GM10248 (cell line): ENCODE data around the gene DAAM1.

Source experiments
- CTCF ChIA-PET: fragments of 300-600 bp; sonication (Branson Sonifier 250); formaldehyde crosslinking; extraction: SDS; loops from one replicate; lab custom pipeline; 2021; ENCODE audit warnings: antibody characterized with exemption; lab: Yijun Ruan, JAX
- POLR2A ChIA-PET: fragments of 350-650 bp; sonication (Branson Sonifier 250); formaldehyde crosslinking; extraction: SDS; loops from one replicate; lab custom pipeline; 2020; ENCODE audit warnings: antibody characterized with exemption; lab: Yijun Ruan, JAX
- DNase-seq: peaks from one replicate; pipeline ENCODE4 v3.0.0; 2012; ENCODE audit errors: extremely low spot score
- CTCF ChIP-seq: IDR thresholded peaks from 2 replicates; pipeline ENCODE4 v1.5.1; 2012; ENCODE audit warnings: mild to moderate bottlenecking, low read depth; ENCODE audit errors: extremely low read depth, missing control alignments, control extremely low read depth

The DAAM1 gene

GRCh38 chr14:59332727-59333126 is 144.3 kb downstream of the DAAM1 start:
- no peak for TF ChIP-seq CTCF
- DNase-seq, result no peak
- POLR2A ChIA-PET, result no interaction called here
- CTCF ChIA-PET, result no interaction called here

GRCh38 chr14:59333235-59333634 is 144.8 kb downstream of the DAAM1 start:
- CTCF ChIA-PET, result no interaction called here
- no peak for TF ChIP-seq CTCF
- DNase-seq, result no peak
- POLR2A ChIA-PET, result no interaction called here

- CTCF ChIA-PET, result no interaction called here
- POLR2A ChIA-PET, result no interaction called here
- DNase-seq, result no peak
- no peak for TF ChIP-seq CTCF
These were observed 145.2 kb downstream of the DAAM1 start for GRCh38 chr14:59333668-59334067.

- TF ChIP-seq CTCF, result no peak
- DNase-seq, result no peak
- POLR2A ChIA-PET, result no interaction called here
- CTCF ChIA-PET, result interaction anchor here (2.3 kb wide), 1 partner anchor 11 kb away, joined by 8 read pairs; no protein-coding TSS in a partner anchor
These were observed 145.8 kb downstream of the DAAM1 start for GRCh38 chr14:59334253-59334652.

- CTCF ChIA-PET, result interaction anchor here (1.0 to 2.3 kb wide), 4 partner anchors 9 to 62 kb away, joined by 3 to 8 read pairs (median 4); no protein-coding TSS in a partner anchor
These were observed 147.6 kb downstream of the DAAM1 start for GRCh38 chr14:59336098-59336497.

GRCh38 chr14:59336706-59337105 is 148.2 kb downstream of the DAAM1 start:
- ChIA-PET CTCF (interaction anchor here (1.2 to 2.3 kb wide), 3 partner anchors 8 to 13 kb away, joined by 3 to 8 read pairs (median 4); no protein-coding TSS in a partner anchor), POLR2A (no interaction called here)
- no peak for DNase-seq
- no peak for TF ChIP-seq CTCF

More at GRCh38 chr14:59336098-59336497, 147.6 kb downstream of the DAAM1 start:
- DNase-seq, result no peak
- no peak for TF ChIP-seq CTCF
- POLR2A ChIA-PET, result no interaction called here
